BJ (cell line): ENCODE results near the gene PSMC4. TPM values are rescaled to one million over a fixed set of nuclear protein-coding genes. Genes with fewer than 3 reads are reported as not detected.

ENCODE experiments used
- CTCF ChIA-PET: fragments of 350-600 bp; formaldehyde crosslinking; extraction: SDS; loops from one replicate; lab custom pipeline; 2021; ENCODE audit warnings: antibody characterized with exemption, inconsistent platforms; lab: Yijun Ruan, JAX
- POLR2A ChIA-PET: fragments of 300-600 bp; sonication (Branson Sonifier 250); formaldehyde crosslinking; extraction: SDS; loops from one replicate; lab custom pipeline; 2021; ENCODE audit warnings: antibody characterized with exemption; lab: Charles Lee
- DNase-seq: peaks from one replicate; pipeline ENCODE4 v3.0.0-alpha.2; 2011; ENCODE audit warnings: low read depth
- H3K27me3 ChIP-seq: 2 replicates; pipeline ENCODE4 v1.6.0; 2011; ENCODE audit warnings: low read length; ENCODE audit not compliant: control insufficient read depth, insufficient read depth
- H3K36me3 ChIP-seq: 2 replicates; pipeline ENCODE4 v1.5.1; 2011; ENCODE audit warnings: low read length; ENCODE audit not compliant: control insufficient read depth, insufficient read depth
- H3K4me3 ChIP-seq: 2 replicates; pipeline ENCODE4 v1.5.1; 2011; ENCODE audit warnings: low read depth, mild to moderate bottlenecking, control low read depth, low read length
- CTCF ChIP-seq: IDR thresholded peaks from 2 replicates; pipeline ENCODE4 v1.5.1; 2011; ENCODE audit warnings: low read depth, mild to moderate bottlenecking, control low read depth, inconsistent platforms, low read length, moderate library complexity; ENCODE audit not compliant: insufficient read depth
- polyA plus RNA-seq: library from polyadenylated mRNA; depleted of rRNA; stranded (reverse); fragments of >200 nt; gene quantifications from 2 replicates; pipeline ENCODE4 v1.2.3, GENCODE V29; 2011

The PSMC4 gene
- polyA plus RNA-seq, 1 experiment: 105 TPM

- CTCF ChIA-PET: no interaction called here
- no peak for TF ChIP-seq CTCF
These were observed 27.4 kb upstream of the PSMC4 start for GRCh38 chr19:39943586-39943985.

GRCh38 chr19:39946532-39946931 lies 24.4 kb upstream of the PSMC4 start:
- no peaks in the 10 kb centered on the region for H3K36me3 ChIP-seq
- ChIA-PET CTCF (no interaction called here), POLR2A (no interaction called here)
- H3K4me3 ChIP-seq: no peak overlapping the region
- H3K27me3 ChIP-seq: no peaks in the 10 kb centered on the region
- DNase-seq: no peak
- no peak for TF ChIP-seq CTCF

More at GRCh38 chr19:39943586-39943985, 27.4 kb upstream of the PSMC4 start:
- Histone ChIP-seq H3K27me3 (no peaks in the 10 kb centered on the region), H3K4me3 (no peak overlapping the region), H3K36me3 (no peaks in the 10 kb centered on the region)
- no peak for DNase-seq
- POLR2A ChIA-PET: no interaction called here

GRCh38 chr19:39949026-39949747 lies 21.8 kb upstream of the PSMC4 start:
- DNase-seq: no peak
- ChIA-PET POLR2A (no interaction called here), CTCF (interaction anchor here (0.9 kb wide), 1 partner anchor 156 kb away, joined by 3 read pairs; no protein-coding TSS in a partner anchor)
- no peak for TF ChIP-seq CTCF
- H3K4me3 ChIP-seq: no peak overlapping the region
- H3K27me3 ChIP-seq: no peaks in the 10 kb centered on the region
- no peaks in the 10 kb centered on the region for H3K36me3 ChIP-seq

- no peak for DNase-seq
- ChIA-PET POLR2A (no interaction called here), CTCF (interaction anchor here (1.3 kb wide), 1 partner anchor 9 kb away, joined by 4 read pairs; no protein-coding TSS in a partner anchor)
These were observed 19.8 kb upstream of the PSMC4 start for GRCh38 chr19:39951065-39951650.

More at GRCh38 chr19:39951065-39951650, 19.8 kb upstream of the PSMC4 start:
- H3K27me3 ChIP-seq: no peaks in the 10 kb centered on the region
- H3K36me3 ChIP-seq: no peaks in the 10 kb centered on the region
- no peak for TF ChIP-seq CTCF
- no peak overlapping the region for H3K4me3 ChIP-seq
